ENCODE results near the gene PRRG3. TPM values are rescaled to one million over a fixed set of nuclear protein-coding genes. Genes with fewer than 3 reads are reported as not detected.

PRRG3 gene
- total RNA-seq, 6 donors from 2014 or later, result 0.20 to 4.1 (median 0.21) TPM; not detected in 2

- H3K9me3 ChIP-seq, result no peaks in the 10 kb centered on the region
- TF ChIP-seq POLR2AphosphoS5 (IDR thresholded peaks at IDR 0.05), result no peak
- H3K4me3 ChIP-seq, result no peak overlapping the region
- no peaks in the 10 kb centered on the region for H3K36me3 ChIP-seq
- no peak for ATAC-seq (ENCODE audit: low FRiP score in 2 of 2)
- DNase-seq, result no peak
- 72 to 78% methylated on average over 2 to 6 of the region's 6 CpGs for WGBS, 2 donors
- no peak overlapping the region for H3K27ac ChIP-seq
- no peaks in the 10 kb centered on the region for H3K27me3 ChIP-seq
- no peaks in the 10 kb centered on the region for H3K4me1 ChIP-seq
Observed at GRCh38 chrX:151736685-151737084, 41.4 kb downstream of the PRRG3 start.

GRCh38 chrX:151737494-151737893 is 42.2 kb downstream of the PRRG3 start:
- 68 to 79% methylated on average over 2 to 5 of the region's 5 CpGs for WGBS, 2 donors
- DNase-seq, result no peak
- H3K27ac ChIP-seq, result no peak overlapping the region

GRCh38 chrX:151738751-151739150 is 43.5 kb downstream of the PRRG3 start:
- ATAC-seq (ENCODE audit: low FRiP score in 2 of 2), result no peak

More at GRCh38 chrX:151737494-151737893, 42.2 kb downstream of the PRRG3 start:
- no peaks in the 10 kb centered on the region for H3K36me3 ChIP-seq
- no peaks in the 10 kb centered on the region for H3K4me1 ChIP-seq
- no peaks in the 10 kb centered on the region for H3K27me3 ChIP-seq
- H3K9me3 ChIP-seq, result no peaks in the 10 kb centered on the region
- H3K4me3 ChIP-seq, result no peak overlapping the region
- ATAC-seq (ENCODE audit: low FRiP score in 2 of 2), result no peak
- TF ChIP-seq EP300 (IDR thresholded peaks at IDR 0.05) (no peak), POLR2A (IDR thresholded peaks at IDR 0.05) (no peak), POLR2AphosphoS5 (IDR thresholded peaks at IDR 0.05) (no peak), CTCF (IDR thresholded peaks at IDR 0.05) (no peak)

GRCh38 chrX:151741606-151742005 is 46.3 kb downstream of the PRRG3 start:
- Histone ChIP-seq H3K27ac (no peak overlapping the region), H3K9me3 (no peaks in the 10 kb centered on the region), H3K27me3 (no peaks in the 10 kb centered on the region), H3K4me3 (no peak overlapping the region), H3K36me3 (no peaks in the 10 kb centered on the region), H3K4me1 (no peaks in the 10 kb centered on the region)
- TF ChIP-seq POLR2AphosphoS5 (IDR thresholded peaks at IDR 0.05) (no peak), EP300 (IDR thresholded peaks at IDR 0.05) (no peak), POLR2A (IDR thresholded peaks at IDR 0.05) (no peak), CTCF (IDR thresholded peaks at IDR 0.05) (no peak)
- ATAC-seq (ENCODE audit: low FRiP score in 2 of 2), result no peak
- DNase-seq, result no peak
- WGBS, 2 donors, result 68 to 93% methylated on average over 3 to 4 of the region's 4 CpGs

More at GRCh38 chrX:151738751-151739150, 43.5 kb downstream of the PRRG3 start:
- Histone ChIP-seq H3K27ac (no peak overlapping the region), H3K9me3 (no peaks in the 10 kb centered on the region), H3K4me3 (no peak overlapping the region), H3K4me1 (no peaks in the 10 kb centered on the region), H3K27me3 (no peaks in the 10 kb centered on the region), H3K36me3 (no peaks in the 10 kb centered on the region)
- 74% methylated on average over 7 of the region's 7 CpGs; no CpG with 5 or more reads in 1 of the 2 donors for WGBS, 2 donors
- no peak for DNase-seq
- TF ChIP-seq EP300 (IDR thresholded peaks at IDR 0.05) (no peak), POLR2AphosphoS5 (IDR thresholded peaks at IDR 0.05) (no peak), CTCF (IDR thresholded peaks at IDR 0.05) (no peak), POLR2A (IDR thresholded peaks at IDR 0.05) (no peak)

GRCh38 chrX:151742311-151742710 is 47.1 kb downstream of the PRRG3 start:
- Histone ChIP-seq H3K27ac (no peak overlapping the region), H3K9me3 (no peaks in the 10 kb centered on the region), H3K36me3 (no peaks in the 10 kb centered on the region), H3K4me3 (no peak overlapping the region), H3K27me3 (no peaks in the 10 kb centered on the region), H3K4me1 (no peaks in the 10 kb centered on the region)
- no peak for TF ChIP-seq EP300 (IDR thresholded peaks at IDR 0.05)
- TF ChIP-seq POLR2AphosphoS5 (IDR thresholded peaks at IDR 0.05), result no peak
- TF ChIP-seq POLR2A (IDR thresholded peaks at IDR 0.05), result no peak
- TF ChIP-seq CTCF (IDR thresholded peaks at IDR 0.05), result no peak
- ATAC-seq (ENCODE audit: low FRiP score in 2 of 2) (no peak), DNase-seq (no peak)
- 86% methylated on average over 5 of the region's 5 CpGs; no CpG with 5 or more reads in 1 of the 2 donors for WGBS, 2 donors

Data from upper lobe of left lung (tissue), 6 donors.